NCI-H1417 treated with DMSO at 0.1 percent for 48 hours (cell line): ENCODE measurements around the gene SEC22C.
"Not testable (repeated sequence)": the region's sequence is repeated elsewhere in the genome, so short reads cannot be mapped to it uniquely, and the experiment has no call there.

Experiments used
- DNase-seq: peaks from one replicate; lab custom pipeline; 2025; lab: John Stamatoyannopoulos, UW

The SEC22C gene, protein sequence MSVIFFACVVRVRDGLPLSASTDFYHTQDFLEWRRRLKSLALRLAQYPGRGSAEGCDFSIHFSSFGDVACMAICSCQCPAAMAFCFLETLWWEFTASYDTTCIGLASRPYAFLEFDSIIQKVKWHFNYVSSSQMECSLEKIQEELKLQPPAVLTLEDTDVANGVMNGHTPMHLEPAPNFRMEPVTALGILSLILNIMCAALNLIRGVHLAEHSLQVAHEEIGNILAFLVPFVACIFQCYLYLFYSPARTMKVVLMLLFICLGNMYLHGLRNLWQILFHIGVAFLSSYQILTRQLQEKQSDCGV

DNA sequence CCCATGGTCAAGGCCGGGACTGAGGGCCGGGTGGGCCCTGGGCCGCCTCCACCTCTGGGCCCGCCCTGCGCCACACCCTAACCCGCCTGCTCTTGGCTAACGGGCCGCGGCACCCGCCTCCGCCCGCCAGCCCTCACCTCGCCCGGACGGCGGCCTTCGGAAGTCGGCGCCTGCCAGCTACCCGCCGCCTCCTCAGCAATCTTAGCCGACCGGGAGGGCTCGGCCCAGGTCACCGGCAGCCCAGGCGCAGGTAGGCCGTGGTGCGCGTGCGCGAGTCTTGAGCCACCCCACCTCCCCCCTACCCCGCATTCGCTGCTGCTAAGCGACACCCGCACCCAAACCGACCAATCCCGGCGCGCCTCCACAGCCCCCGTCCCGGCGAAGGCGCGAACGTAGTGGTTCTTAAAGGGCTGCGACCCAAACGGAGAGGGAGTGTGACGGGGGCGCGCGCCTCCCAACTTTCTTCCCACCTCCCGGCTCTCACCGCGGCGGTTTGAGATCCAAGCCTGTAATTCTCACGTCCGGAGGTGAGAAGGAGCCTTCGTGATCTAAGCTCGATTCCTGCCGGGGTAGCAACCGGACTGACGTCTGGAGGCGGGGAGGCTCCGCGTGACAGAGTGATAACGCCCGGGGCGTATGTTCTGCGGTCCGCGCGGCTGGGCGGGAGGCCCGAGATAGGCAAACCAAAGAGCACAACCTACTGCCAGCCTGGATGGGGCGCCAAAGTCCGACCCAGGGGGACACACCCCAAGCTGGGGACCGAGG, at the start of gene SEC22C:
SEC22C (minus strand) TSS at position 259 of the 765 bp plus-strand sequence. CDS start 12,921 bp downstream, outside the sequence.
- peak; percentile 67 for DNase-seq

GRCh38 chr3:42613462-42613861, 31.7 kb upstream of the SEC22C start:
- no peak for DNase-seq

DNA sequence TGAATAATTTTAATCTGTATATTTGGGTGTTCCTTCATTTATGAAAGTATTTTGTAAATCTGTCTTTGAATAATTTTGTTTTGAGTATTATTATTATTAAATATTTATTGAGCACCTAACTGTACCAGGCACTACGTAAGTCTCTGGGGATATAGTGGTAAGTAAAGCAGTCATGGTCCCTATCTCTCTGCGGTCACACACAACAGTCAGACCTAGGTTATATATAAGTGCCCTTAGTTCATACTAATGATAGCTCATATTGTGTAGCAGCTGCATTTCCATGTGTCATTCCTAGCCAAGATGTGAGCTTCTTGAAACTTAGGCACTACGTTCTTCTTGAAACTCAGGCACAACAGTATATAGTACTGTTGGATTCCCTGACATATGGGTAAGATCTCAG, 31.2 kb upstream of the SEC22C start:
- DNase-seq = no peak

DNA sequence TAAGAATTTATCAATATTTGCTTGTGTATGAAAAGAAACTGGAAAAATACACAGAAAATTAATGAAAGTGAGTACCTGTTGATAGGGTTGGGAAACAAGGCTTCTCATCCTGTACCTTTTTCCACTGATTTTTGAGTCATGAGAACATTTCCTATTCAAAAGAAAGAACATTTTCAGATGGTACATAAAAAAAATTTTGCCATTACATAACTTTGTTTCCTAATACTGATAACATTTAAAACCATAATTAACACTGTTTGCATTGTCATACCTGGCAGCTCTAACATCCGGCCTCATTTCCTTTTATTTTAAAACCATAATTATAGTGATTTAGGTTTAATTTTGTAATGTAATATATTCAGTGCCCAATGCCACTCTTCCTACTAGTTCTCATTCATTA, 30.4 kb upstream of the SEC22C start:
- no peak for DNase-seq

DNA sequence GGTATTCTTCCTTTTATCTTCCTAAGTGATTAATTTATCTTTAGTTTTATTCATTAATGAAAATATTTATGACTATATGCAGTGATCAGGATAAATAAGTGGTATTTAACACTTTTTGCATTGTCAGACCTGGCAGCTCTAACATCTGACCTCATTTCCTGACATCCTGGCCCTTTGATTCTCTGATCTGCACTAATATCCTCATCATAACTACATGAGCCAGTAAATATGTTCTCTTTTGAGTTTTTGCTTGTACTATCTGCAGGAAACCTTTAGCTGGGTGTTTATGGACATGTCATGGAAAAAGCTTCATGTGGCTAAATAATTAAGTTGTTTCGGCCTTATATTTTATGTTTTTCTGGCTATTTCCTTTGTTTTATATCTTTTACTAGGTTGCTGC, 29.2 kb upstream of the SEC22C start:
- DNase-seq = no peak

DNA sequence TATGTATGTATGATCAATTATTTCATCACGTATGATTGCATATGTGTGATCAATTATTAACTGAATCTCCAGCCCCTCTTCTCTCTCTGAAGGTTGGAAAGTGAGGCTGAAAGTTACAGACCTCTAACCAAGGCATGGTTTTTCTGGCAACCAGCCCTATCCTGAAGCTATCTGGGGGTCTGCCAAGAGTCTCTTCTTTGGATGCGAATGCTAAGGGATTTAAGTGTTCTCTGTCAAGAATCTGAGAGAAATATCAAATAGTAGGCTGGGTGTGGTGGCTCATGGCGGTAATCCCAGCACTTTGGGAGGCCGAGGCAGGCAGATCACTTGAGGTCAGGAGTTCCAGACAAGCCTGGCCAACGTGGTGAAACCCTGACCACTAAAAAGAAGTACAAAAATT, 26.8 kb upstream of the SEC22C start:
- no peak for DNase-seq

DNA sequence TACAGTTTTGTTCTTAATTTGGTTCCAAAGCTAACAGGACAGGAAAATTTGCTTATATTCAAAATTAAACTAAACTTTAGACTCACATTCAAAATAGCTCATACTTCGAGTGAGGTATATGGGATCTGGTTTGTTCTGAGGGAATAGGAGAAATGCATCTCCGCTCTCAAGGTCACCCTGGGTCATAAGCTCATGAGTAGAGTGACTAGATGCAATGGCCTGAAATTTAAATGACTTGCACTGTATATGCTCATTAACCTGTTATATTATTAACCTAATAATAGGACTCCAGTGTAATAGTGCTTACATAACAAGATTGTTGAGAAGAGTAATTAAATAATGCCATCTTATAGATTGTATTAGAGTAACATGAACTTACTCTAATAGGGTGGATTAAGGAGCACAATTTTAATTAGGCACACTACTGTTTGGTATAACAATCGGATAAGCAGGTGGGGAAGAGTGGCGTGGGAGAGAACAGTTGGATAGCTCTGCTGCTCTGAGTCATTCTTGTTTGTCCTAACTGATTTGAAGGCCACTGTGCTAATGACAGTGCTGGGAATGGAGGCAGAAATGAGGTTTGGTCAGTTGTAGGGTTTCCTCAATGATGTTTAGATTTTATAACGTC, 23.9 kb upstream of the SEC22C start:
- DNase-seq = no peak

- DNase-seq = no peak
Measured at GRCh38 chr3:42602961-42603360, 21.2 kb upstream of the SEC22C start.

DNA sequence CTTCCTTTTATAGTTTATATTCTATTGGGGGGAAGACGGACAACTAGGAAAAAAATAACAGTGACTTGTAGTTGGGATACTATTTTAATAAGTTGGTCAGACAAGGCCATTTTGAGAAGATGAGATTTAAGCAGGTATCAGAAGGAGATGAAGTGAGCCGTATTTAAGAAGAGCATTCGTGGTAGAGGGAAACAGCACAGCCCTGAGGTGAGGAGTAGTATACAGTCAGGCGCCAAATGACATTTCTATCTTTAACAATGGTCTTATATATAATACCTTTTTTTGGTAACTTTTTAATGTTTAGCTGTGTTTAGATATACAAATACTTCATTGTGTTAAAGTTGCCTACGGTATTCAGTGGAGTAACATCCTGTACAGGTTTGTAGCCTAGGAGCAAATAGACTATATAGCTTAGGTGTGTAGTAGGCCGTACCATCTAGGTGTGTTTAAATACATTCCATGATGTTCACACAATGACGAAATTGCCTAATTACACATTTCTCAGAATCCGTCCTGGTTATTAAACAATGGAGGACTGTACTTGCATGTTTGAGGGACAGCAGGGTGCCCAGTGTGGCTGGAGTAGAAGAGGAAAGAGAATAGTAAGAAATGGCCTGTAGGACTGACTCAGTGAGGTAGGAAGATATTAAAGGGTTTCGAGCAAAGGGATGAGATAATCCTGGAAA, 20.3 kb upstream of the SEC22C start:
- DNase-seq = no peak

- no peak for DNase-seq
Measured at GRCh38 chr3:42600958-42601675, 19.4 kb upstream of the SEC22C start.

- peak; percentile 91 for DNase-seq
Measured at GRCh38 chr3:42600111-42600957, 18.6 kb upstream of the SEC22C start, which contains the start of gene NKTR. Gene NKTR (plus strand): TSS chr3:42600686. CDS start chr3:42601007, 321 bp downstream.

- not testable (repeated sequence) for DNase-seq
Measured at GRCh38 chr3:42597098-42597497, 15.3 kb upstream of the SEC22C start.

GRCh38 chr3:42595682-42596081, 13.9 kb upstream of the SEC22C start:
- no peak for DNase-seq

- no peak for DNase-seq
Measured at GRCh38 chr3:42593635-42594034, 11.9 kb upstream of the SEC22C start.

DNA sequence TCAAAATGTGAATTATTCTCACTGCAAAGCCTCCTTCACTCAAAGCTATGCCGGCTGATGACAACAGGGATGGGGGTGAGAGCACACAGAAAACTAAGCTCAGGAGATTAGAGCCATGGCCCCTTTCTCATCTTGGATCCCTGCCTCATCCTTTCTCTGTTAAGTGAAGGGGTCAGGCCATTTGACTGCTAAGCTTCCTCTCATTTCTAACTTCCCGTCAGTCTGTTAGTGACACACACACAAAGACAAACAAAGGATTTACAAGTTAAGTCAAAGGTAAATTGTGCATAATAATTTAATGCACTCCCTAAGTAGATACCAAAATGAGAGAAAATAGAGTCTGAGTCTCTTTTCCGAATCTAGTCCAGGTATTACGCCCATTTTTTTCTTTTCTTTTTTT, 10.0 kb upstream of the SEC22C start:
- no peak for DNase-seq

DNA sequence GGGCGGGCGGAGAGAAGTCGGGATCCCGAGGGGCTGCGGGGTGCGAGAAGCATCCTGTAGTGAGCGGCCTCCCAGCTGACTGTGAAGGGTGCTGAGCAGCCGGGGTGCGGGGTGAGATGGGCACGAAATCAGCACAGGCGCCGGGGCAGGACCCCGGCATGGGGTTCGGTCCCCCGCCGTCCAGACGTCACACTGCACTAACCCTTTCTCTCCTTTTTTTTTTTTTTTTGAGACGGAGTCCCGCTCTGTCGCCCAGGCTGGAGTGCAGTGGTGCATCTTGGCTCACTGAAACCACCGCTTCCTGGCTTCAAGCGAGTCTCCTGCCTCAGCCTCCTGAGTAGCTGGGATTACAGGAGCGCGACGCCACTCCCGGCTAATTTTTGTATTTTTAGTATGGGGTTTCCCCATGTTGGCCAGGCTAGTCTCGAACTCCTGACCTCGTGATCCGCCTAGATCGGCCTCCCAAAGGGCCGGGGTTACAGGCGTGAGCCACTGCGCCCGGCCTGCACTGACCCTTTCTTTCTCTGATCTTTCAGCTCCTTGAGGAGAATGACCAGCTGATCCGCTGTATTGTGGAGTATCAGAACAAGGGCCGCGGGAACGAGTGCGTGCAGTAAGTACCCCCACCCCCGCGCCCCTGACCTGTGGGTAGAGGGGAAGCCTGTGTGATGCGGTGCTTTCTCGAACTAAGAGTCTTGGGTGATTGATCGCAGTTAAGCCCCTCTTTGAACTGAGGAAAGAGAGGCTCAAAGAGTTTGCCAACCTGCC, 9.4 kb upstream of the SEC22C start:
- no peak for DNase-seq

DNA sequence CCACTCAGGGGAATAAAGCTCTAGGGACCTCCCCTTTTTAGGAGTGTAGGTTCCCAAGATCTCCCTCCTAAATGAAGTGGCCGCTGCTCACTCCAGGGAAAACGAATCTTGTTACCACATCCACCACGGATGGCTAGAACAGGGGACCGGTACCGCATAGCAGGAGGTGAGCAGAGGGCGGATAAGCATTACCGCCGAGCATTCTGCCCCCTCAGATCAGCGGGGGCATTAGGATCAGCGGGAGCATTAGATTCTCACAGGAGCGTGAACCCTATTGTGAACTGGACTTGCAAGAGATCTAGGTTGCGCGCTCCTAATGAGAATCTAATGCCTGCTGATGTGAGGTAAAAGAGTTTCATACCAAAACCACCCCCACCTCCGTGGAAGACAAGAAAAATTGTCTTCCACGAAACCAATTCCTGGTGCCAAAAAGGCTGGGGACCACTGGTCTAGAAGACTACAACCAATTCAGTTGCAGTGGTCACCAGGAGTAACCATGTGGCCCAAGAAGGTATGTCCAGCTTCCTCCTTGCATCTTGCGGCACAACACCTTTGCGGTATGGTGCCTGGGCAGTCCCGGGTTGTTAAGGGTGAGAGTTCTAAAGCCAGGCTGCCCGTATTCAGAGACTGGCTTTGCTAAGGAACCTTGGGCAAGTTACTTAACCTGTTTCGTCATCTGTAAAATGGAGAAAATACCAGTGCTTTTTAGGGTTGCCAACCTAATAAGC, 7.8 kb upstream of the SEC22C start:
- DNase-seq = no peak

DNA sequence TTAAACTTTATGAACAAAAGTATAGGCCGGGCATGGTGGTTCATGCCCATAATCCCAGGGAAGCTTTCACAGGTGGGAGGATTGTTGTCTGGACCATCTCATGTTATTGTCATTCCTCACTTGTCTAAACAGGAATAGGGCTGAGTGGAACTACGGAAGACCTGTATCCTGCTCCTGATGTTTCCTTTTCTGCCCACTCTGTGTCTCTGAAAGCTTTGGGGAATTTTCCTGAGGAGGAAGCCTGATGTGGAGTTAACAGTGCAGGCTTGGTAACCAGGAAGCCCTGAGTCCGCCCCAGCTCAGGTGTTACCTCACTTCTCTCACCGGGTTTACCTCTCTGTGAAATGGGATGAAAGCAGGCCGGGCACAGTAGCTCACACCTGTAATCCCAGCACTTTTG, 6.9 kb upstream of the SEC22C start:
- DNase-seq = no peak

GRCh38 chr3:42582474-42583070, 805 bp upstream of the SEC22C start:
- peak; percentile 67 for DNase-seq
